IMR-90 (cell line): ENCODE measurements around the gene FBXO15. TPM values are rescaled to one million over a fixed set of nuclear protein-coding genes. Genes with fewer than 3 reads are reported as not detected.
A peak's percentile ranks its signal among the peaks of the same experiment; 100 is the strongest.

Source experiments
- ATAC-seq: fragments of 200-7000 bp; cut with Tn5 transposase; 2 replicates; pipeline ENCODE4 v1.9.1; 2020; ENCODE audit warnings: low read depth, mild to moderate bottlenecking, moderate library complexity
- BruUV-seq: library from RNA; stranded (reverse); fragments of 400-500 nt; replicated peaks from 2 replicates; lab custom pipeline; 2021; lab: Mats Ljungman, UMichigan
- CTCF ChIA-PET: fragments of 300-600 bp; formaldehyde crosslinking; extraction: SDS; loops from one replicate; lab custom pipeline; 2021; ENCODE audit warnings: antibody characterized with exemption; lab: Yijun Ruan, JAX
- POLR2A ChIA-PET: fragments of 300-600 bp; sonication (Branson Sonifier 250); formaldehyde crosslinking; loops from one replicate; lab custom pipeline; 2022; ENCODE audit warnings: antibody characterized with exemption; ENCODE audit not compliant: unreplicated experiment; lab: Charles Lee
- DNase-seq: peaks from one replicate; pipeline ENCODE4 v3.0.0; 2013
- H2AFZ ChIP-seq: replicated peaks from 2 replicates; pipeline ENCODE3; 2013; ENCODE audit warnings: low read length, mild to moderate bottlenecking; ENCODE audit not compliant: poor library complexity
- H2AK5ac ChIP-seq: 2 replicates; pipeline ENCODE4 v1.6.1; 2013; ENCODE audit warnings: low read depth, low read length, inconsistent platforms
- H2AK9ac ChIP-seq: replicated peaks from 2 replicates; pipeline ENCODE3; 2013; ENCODE audit warnings: mild to moderate bottlenecking, low read depth, low read length, moderate library complexity; ENCODE audit not compliant: poor library complexity
- H2BK120ac ChIP-seq: 2 replicates; pipeline ENCODE4 v1.6.1; 2013; ENCODE audit warnings: low read depth, low read length, inconsistent platforms
- H2BK15ac ChIP-seq: 3 replicates; pipeline ENCODE4 v1.6.1; 2013; ENCODE audit warnings: low read depth, low read length, inconsistent platforms
- H2BK20ac ChIP-seq: 2 replicates; pipeline ENCODE4 v1.6.1; 2013; ENCODE audit warnings: low read depth, mild to moderate bottlenecking, inconsistent platforms, low read length, moderate library complexity
- H2BK5ac ChIP-seq: 2 replicates; pipeline ENCODE4 v1.6.1; 2013; ENCODE audit warnings: mild to moderate bottlenecking, low read depth, low read length, inconsistent platforms; ENCODE audit not compliant: poor library complexity, severe bottlenecking
- H3K14ac ChIP-seq: replicated peaks from 2 replicates; pipeline ENCODE4 v1.6.1; 2013; ENCODE audit warnings: low read depth, low read length, inconsistent platforms
- H3K18ac ChIP-seq: 2 replicates; pipeline ENCODE4 v1.6.1; 2013; ENCODE audit warnings: low read depth, low read length, control low read depth
- H3K23ac ChIP-seq: 2 replicates; pipeline ENCODE4 v1.6.1; 2013; ENCODE audit warnings: low read depth, low read length, inconsistent platforms
- H3K27ac ChIP-seq: 2 replicates; pipeline ENCODE4 v1.5.1; 2013; ENCODE audit warnings: mild to moderate bottlenecking, control low read depth, low read length; ENCODE audit not compliant: insufficient read depth
- H3K27me3 ChIP-seq: 2 replicates; pipeline ENCODE4 v1.6.1; 2013; ENCODE audit warnings: low read length; ENCODE audit not compliant: control insufficient read depth, insufficient read depth
- H3K36me3 ChIP-seq: 2 replicates; pipeline ENCODE4 v1.6.1; 2013; ENCODE audit warnings: low read length, mixed read lengths; ENCODE audit not compliant: control insufficient read depth, insufficient read depth
- H3K4ac ChIP-seq: 2 replicates; pipeline ENCODE4 v1.6.1; 2013; ENCODE audit warnings: low read depth, low read length, inconsistent platforms
- H3K4me1 ChIP-seq: 2 replicates; pipeline ENCODE4 v1.6.1; 2013; ENCODE audit warnings: low read length, mixed read lengths; ENCODE audit not compliant: control insufficient read depth, insufficient read depth
- H3K4me2 ChIP-seq: 2 replicates; pipeline ENCODE4 v1.6.1; 2013; ENCODE audit warnings: low read depth, mild to moderate bottlenecking, control low read depth, low read length, moderate library complexity
- H3K4me3 ChIP-seq: 2 replicates; pipeline ENCODE4 v1.5.1; 2013; ENCODE audit warnings: low read depth, mild to moderate bottlenecking, control low read depth, low read length, moderate library complexity; ENCODE audit not compliant: insufficient read depth
- H3K56ac ChIP-seq: 2 replicates; pipeline ENCODE4 v1.6.1; 2013; ENCODE audit warnings: low read length, inconsistent platforms; ENCODE audit not compliant: insufficient read depth; ENCODE audit errors: extremely low read depth
- H3K79me1 ChIP-seq, 2 experiments: 2 replicates each; pipeline ENCODE4 v1.6.1; 2013; ENCODE audit warnings: low read length in 2 of 2, inconsistent platforms in 1 of 2, low read depth in 1 of 2
- H3K9ac ChIP-seq: 2 replicates; pipeline ENCODE4 v1.6.1; 2013; ENCODE audit warnings: low read depth, low read length, control low read depth
- H3K9me1 ChIP-seq: 2 replicates; pipeline ENCODE4 v1.6.1; 2013; ENCODE audit warnings: low read length, inconsistent platforms; ENCODE audit not compliant: insufficient read depth
- H3K9me3 ChIP-seq: 2 replicates; pipeline ENCODE4 v1.6.1; 2013; ENCODE audit warnings: low read length; ENCODE audit not compliant: control insufficient read depth, insufficient read depth
- H4K20me1 ChIP-seq: 2 replicates; pipeline ENCODE4 v1.6.1; 2013; ENCODE audit warnings: low read length, inconsistent platforms; ENCODE audit not compliant: insufficient read depth
- H4K5ac ChIP-seq: 2 replicates; pipeline ENCODE4 v1.6.1; 2013; ENCODE audit warnings: mild to moderate bottlenecking, low read depth, low read length, control low read depth
- H4K8ac ChIP-seq, 2 experiments: 2 replicates each; pipeline ENCODE4 v1.6.1; 2013; ENCODE audit warnings: low read depth in 2 of 2, low read length in 2 of 2, control low read depth in 1 of 2, inconsistent platforms in 1 of 2
- H4K91ac ChIP-seq: 2 replicates; pipeline ENCODE4 v1.6.1; 2013; ENCODE audit warnings: low read depth, low read length, inconsistent platforms; ENCODE audit not compliant: insufficient read depth
- BHLHE40 ChIP-seq: fragments of 150-350 bp; IDR thresholded peaks from 2 replicates; pipeline ENCODE4 v1.6.1; 2016; ENCODE audit warnings: mild to moderate bottlenecking, low read depth, low read length
- CEBPB ChIP-seq: IDR thresholded peaks from 2 replicates; pipeline ENCODE4 v1.6.1; 2012; ENCODE audit warnings: low read depth, low read length, improper control_type of control experiment
- CHD1 ChIP-seq: IDR thresholded peaks from 2 replicates; pipeline ENCODE4 v1.6.1; 2012; ENCODE audit warnings: low read depth, low read length, improper control_type of control experiment
- MAFK ChIP-seq: IDR thresholded peaks from 2 replicates; pipeline ENCODE4 v1.6.1; 2012; ENCODE audit warnings: low read depth, low read length, improper control_type of control experiment
- MAZ ChIP-seq: IDR thresholded peaks from 2 replicates; pipeline ENCODE4 v1.6.1; 2012; ENCODE audit warnings: low read depth, mild to moderate bottlenecking, low read length, improper control_type of control experiment, moderate library complexity, borderline replicate concordance
- MXI1 ChIP-seq: IDR thresholded peaks from 2 replicates; pipeline ENCODE4 v1.6.1; 2012; ENCODE audit warnings: low read depth, mild to moderate bottlenecking, low read length, moderate library complexity, borderline replicate concordance
- NFE2L2 ChIP-seq: fragments of 150-350 bp; IDR thresholded peaks from 2 replicates; pipeline ENCODE4 v1.6.1; 2016; ENCODE audit warnings: low read depth, mild to moderate bottlenecking, low read length
- POLR2A ChIP-seq: IDR thresholded peaks from 2 replicates; pipeline ENCODE4 v1.6.1; 2012; ENCODE audit warnings: mild to moderate bottlenecking, low read depth, low read length
- RAD21 ChIP-seq: IDR thresholded peaks from 2 replicates; pipeline ENCODE4 v1.6.1; 2012; ENCODE audit warnings: low read length, improper control_type of control experiment
- RCOR1 ChIP-seq: IDR thresholded peaks from 2 replicates; pipeline ENCODE4 v1.6.1; 2012; ENCODE audit warnings: mild to moderate bottlenecking, low read length, improper control_type of control experiment; ENCODE audit not compliant: insufficient replicate concordance
- RFX5 ChIP-seq: IDR thresholded peaks from 2 replicates; pipeline ENCODE4 v1.8.0; 2012; ENCODE audit warnings: low read depth, mild to moderate bottlenecking, low read length, moderate library complexity
- SMC3 ChIP-seq: fragments of 150-350 bp; IDR thresholded peaks from 2 replicates; pipeline ENCODE4 v1.6.1; 2016; ENCODE audit warnings: low read depth, mild to moderate bottlenecking, antibody characterized with exemption, low read length, moderate library complexity
- USF2 ChIP-seq: fragments of 150-350 bp; IDR thresholded peaks from 2 replicates; pipeline ENCODE4 v1.6.1; 2017; ENCODE audit warnings: mild to moderate bottlenecking, antibody characterized with exemption, low read length, low read depth
- WGBS, 2 experiments: methylation state at CpG; one replicate each; pipeline versions ENCODE4 v1.1.5 to v1.1.7; 2013; ENCODE audit warnings: missing lambda C conversion rate in 2 of 2; ENCODE audit not compliant: insufficient read length in 1 of 2; ENCODE audit errors: extremely low coverage in 2 of 2; 5-methylcytosine and 5-hydroxymethylcytosine counted together
- dilution Hi-C: fragments of 300-500 bp; cut with HindIII; formaldehyde crosslinking; loops from one replicate; pipeline ENCODE4 v1.14.3; 2018; ENCODE audit warnings: low sequenced_read_pairs; ENCODE audit not compliant: unreplicated experiment
- in situ Hi-C: fragments of 300-500 bp; cut with MboI; formaldehyde crosslinking; loops from 3 replicates; pipeline ENCODE4 v1.14.3; 2019; ENCODE audit warnings: low sequenced_read_pairs, inconsistent platforms, mixed read lengths
- intact Hi-C: fragments of 100-400 bp; cut with micrococcal nuclease; formaldehyde crosslinking; loops from 2 replicates; pipeline ENCODE4 v1.10.0; 2022
- polyA plus RNA-seq, 3 experiments: library from polyadenylated mRNA; depleted of rRNA; stranded (reverse); fragments of >200 nt; gene quantifications; 2 replicates each; pipeline ENCODE4 v1.2.3, GENCODE V29; 2012; ENCODE audit warnings: low replicate concordance in 1 of 3
- total RNA-seq: library from RNA; depleted of rRNA; stranded (reverse); fragments of >200 nt; gene quantifications from 2 replicates; pipeline ENCODE4 v1.2.3, GENCODE V29; 2012
- TF ChIP-seq, protein P1 (sequence below): conservative IDR thresholded peaks from 2 replicates; pipeline ENCODE4 v1.5.1; 2012; ENCODE audit warnings: mild to moderate bottlenecking, low read depth, low read length, improper control_type of control experiment

Gene FBXO15
- total and polyA plus RNA-seq, 2 of the 4 experiments (the other 2 are of a cell fraction) = 0.90 to 2.0 TPM

GRCh38 chr18:74081966-74082741, 65.5 kb downstream of the FBXO15 start:
- H4K20me1 ChIP-seq = no peaks in the 10 kb centered on the region
- H3K4me1 ChIP-seq = peaks cover 7% of the 10 kb centered on the region
- no peaks in the 10 kb centered on the region for H3K9me3 ChIP-seq
- peak overlapping the region; percentile 59 for H3K4me2 ChIP-seq
- H4K5ac ChIP-seq = peak overlapping the region; percentile 68
- H3K27me3 ChIP-seq = peaks cover 14% of the 10 kb centered on the region
- WGBS, 2 experiments = 90% methylated on average over 2 of the region's 13 CpGs; no CpG with 5 or more reads in 1 of the 2 experiments
- no peaks in the 10 kb centered on the region for H3K79me1 ChIP-seq
- H4K91ac ChIP-seq = peak overlapping the region; percentile 82; the same call in 1 of the 2 replicates
- H3K4me3 ChIP-seq = no peak overlapping the region
- H3K56ac ChIP-seq = no peak overlapping the region
- no peaks in the 10 kb centered on the region for H3K36me3 ChIP-seq
- dilution Hi-C loops = no loop called here
- peak overlapping the region; percentile 17 for H2BK5ac ChIP-seq
- intact Hi-C loops = loop anchor here (1.0 kb wide), 2 partner anchors 260 to 1320 kb away; no protein-coding TSS in a partner anchor
- peak overlapping the region; percentile 89; the same call in 1 of the 3 replicates for H2BK15ac ChIP-seq
- H2AK5ac ChIP-seq = no peak overlapping the region
- H2BK20ac ChIP-seq = 0 out of 2 replicates have a peak overlapping the region, but pooled peaks have one; percentile 52
- in situ Hi-C loops = no loop called here
- ChIA-PET CTCF (interaction anchor here (0.6 to 1.9 kb wide), 17 partner anchors 9 to 358 kb away, joined by 3 to 14 read pairs (median 5); no protein-coding TSS in a partner anchor), POLR2A (no interaction called here)
- peak overlapping the region; percentile 68 for H2BK120ac ChIP-seq
- peak overlapping the region; percentile 73 for H3K4ac ChIP-seq
- DNase-seq (peak; percentile 63), ATAC-seq (peak; percentile 99)
- no TSS peak for BruUV-seq
- H4K8ac ChIP-seq = peak overlapping the region; percentile 77 to 96
- H3K14ac ChIP-seq = peak overlapping the region; percentile 81
- H3K27ac ChIP-seq = no peak overlapping the region
- peak overlapping the region; percentile 70; the same call in 1 of the 2 replicates for H3K23ac ChIP-seq
- no peaks in the 10 kb centered on the region; the same call in 1 of the 2 replicates for H3K9me1 ChIP-seq
- H3K9ac ChIP-seq = peak overlapping the region; percentile 80
- peak overlapping the region; percentile 90 for H2AFZ ChIP-seq
- peak overlapping the region; percentile 52; the same call in 1 of the 2 replicates for H3K18ac ChIP-seq
- H2AK9ac ChIP-seq = peak overlapping the region; percentile 10
- TF ChIP-seq SMC3 (peak; percentile 63), RFX5 (no peak), POLR2A (no peak), MAZ (no peak), NFE2L2 (no peak), BHLHE40 (no peak), RCOR1 (no peak), CEBPB (no peak), MAFK (no peak), USF2 (no peak), CHD1 (no peak), RAD21 (peak; percentile 62), MXI1 (no peak)
- TF ChIP-seq, protein P1, sequence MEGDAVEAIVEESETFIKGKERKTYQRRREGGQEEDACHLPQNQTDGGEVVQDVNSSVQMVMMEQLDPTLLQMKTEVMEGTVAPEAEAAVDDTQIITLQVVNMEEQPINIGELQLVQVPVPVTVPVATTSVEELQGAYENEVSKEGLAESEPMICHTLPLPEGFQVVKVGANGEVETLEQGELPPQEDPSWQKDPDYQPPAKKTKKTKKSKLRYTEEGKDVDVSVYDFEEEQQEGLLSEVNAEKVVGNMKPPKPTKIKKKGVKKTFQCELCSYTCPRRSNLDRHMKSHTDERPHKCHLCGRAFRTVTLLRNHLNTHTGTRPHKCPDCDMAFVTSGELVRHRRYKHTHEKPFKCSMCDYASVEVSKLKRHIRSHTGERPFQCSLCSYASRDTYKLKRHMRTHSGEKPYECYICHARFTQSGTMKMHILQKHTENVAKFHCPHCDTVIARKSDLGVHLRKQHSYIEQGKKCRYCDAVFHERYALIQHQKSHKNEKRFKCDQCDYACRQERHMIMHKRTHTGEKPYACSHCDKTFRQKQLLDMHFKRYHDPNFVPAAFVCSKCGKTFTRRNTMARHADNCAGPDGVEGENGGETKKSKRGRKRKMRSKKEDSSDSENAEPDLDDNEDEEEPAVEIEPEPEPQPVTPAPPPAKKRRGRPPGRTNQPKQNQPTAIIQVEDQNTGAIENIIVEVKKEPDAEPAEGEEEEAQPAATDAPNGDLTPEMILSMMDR = peak; percentile 73
